Ecto neural progenitor cell (in vitro differentiated cells): ENCODE results near the gene IFNAR1.

Experiments
- DNase-seq: peaks from one replicate; pipeline ENCODE4 v3.0.0-alpha.2; 2018; ENCODE audit warnings: low spot score

IFNAR1 gene

GRCh38 chr21:33324291-33325221 lies at the start of gene IFNAR1:
Gene IFNAR1, plus strand, starts transcription at chr21:33324970. Its CDS starts 86 bp downstream, at chr21:33325056.
- DNase-seq: peak; percentile 99

GRCh38 chr21:33278721-33279120 lies 46.0 kb upstream of the IFNAR1 start:
- no peak for DNase-seq

GRCh38 chr21:33279330-33279820 lies 45.4 kb upstream of the IFNAR1 start:
- DNase-seq: no peak

GRCh38 chr21:33281096-33281652 lies 43.6 kb upstream of the IFNAR1 start:
- DNase-seq: no peak

GRCh38 chr21:33283203-33283602 lies 41.6 kb upstream of the IFNAR1 start:
- DNase-seq: no peak

- DNase-seq: no peak
These were observed 38.7 kb upstream of the IFNAR1 start for GRCh38 chr21:33286076-33286475.

- DNase-seq: no peak
These were observed 37.9 kb upstream of the IFNAR1 start for GRCh38 chr21:33286600-33287456.

GRCh38 chr21:33289199-33289819 lies 35.5 kb upstream of the IFNAR1 start:
- peak; percentile 55 for DNase-seq

GRCh38 chr21:33290441-33290840 lies 34.3 kb upstream of the IFNAR1 start:
- no peak for DNase-seq

- DNase-seq: no peak
These were observed 33.1 kb upstream of the IFNAR1 start for GRCh38 chr21:33291686-33292085.

- no peak for DNase-seq
These were observed 32.0 kb upstream of the IFNAR1 start for GRCh38 chr21:33292724-33293123.

- DNase-seq: no peak
These were observed 31.6 kb upstream of the IFNAR1 start for GRCh38 chr21:33293136-33293535.

GRCh38 chr21:33293811-33294216 lies 31.0 kb upstream of the IFNAR1 start:
- DNase-seq: no peak

GRCh38 chr21:33296156-33296555 lies 28.6 kb upstream of the IFNAR1 start:
- DNase-seq: no peak

- peak; percentile 56 for DNase-seq
These were observed 25.5 kb upstream of the IFNAR1 start for GRCh38 chr21:33299181-33299752.

- no peak for DNase-seq
These were observed 23.8 kb upstream of the IFNAR1 start for GRCh38 chr21:33300701-33301631.

- no peak for DNase-seq
These were observed 23.2 kb upstream of the IFNAR1 start for GRCh38 chr21:33301632-33302002.

- no peak for DNase-seq
These were observed 22.7 kb upstream of the IFNAR1 start for GRCh38 chr21:33302055-33302454.

GRCh38 chr21:33302796-33303195 lies 22.0 kb upstream of the IFNAR1 start:
- no peak for DNase-seq

- DNase-seq: no peak
These were observed 19.5 kb upstream of the IFNAR1 start for GRCh38 chr21:33305344-33305671.

- DNase-seq: no peak
These were observed 18.8 kb upstream of the IFNAR1 start for GRCh38 chr21:33305938-33306337.
